PFSK-1 (cell line): ENCODE data around the gene IRX2.

ENCODE experiments used
- FOXP2 ChIP-seq: optimal IDR thresholded peaks from 2 replicates; pipeline ENCODE3; 2011; ENCODE audit warnings: borderline replicate concordance, control low read depth, inconsistent platforms; ENCODE audit not compliant: insufficient read depth; ENCODE audit errors: extremely low read length, extremely low read depth
- POLR2AphosphoS5 ChIP-seq: IDR thresholded peaks from 2 replicates; pipeline ENCODE4 v1.6.1; 2012; ENCODE audit warnings: low read depth, mild to moderate bottlenecking, control low read depth, low read length, moderate library complexity
- REST ChIP-seq, 2 experiments: IDR thresholded peaks; 2 replicates each; pipeline versions ENCODE4 v1.6.1 to v1.8.0; 2011 to 2012; ENCODE audit warnings: low read depth in 2 of 2, low read length in 2 of 2, control low read depth in 1 of 2, inconsistent platforms in 1 of 2, mild to moderate bottlenecking in 1 of 2, moderate library complexity in 1 of 2; ENCODE audit not compliant: insufficient read depth in 1 of 2
- SIN3A ChIP-seq: IDR thresholded peaks from 2 replicates; pipeline ENCODE4 v1.6.1; 2012; ENCODE audit warnings: mild to moderate bottlenecking, low read length, moderate library complexity, borderline replicate concordance; ENCODE audit not compliant: insufficient read depth
- TAF1 ChIP-seq: IDR thresholded peaks from 2 replicates; pipeline ENCODE4 v1.6.1; 2012; ENCODE audit warnings: low read length, control low read depth, borderline replicate concordance; ENCODE audit not compliant: insufficient read depth

GRCh38 chr5:2703615-2704014 lies 47.9 kb downstream of the IRX2 start:
- no peak for TF ChIP-seq REST (IDR thresholded peaks at IDR 0.05; ENCODE audit: insufficient read depth in 1 of 2, low read depth in 2 of 2, low read length in 2 of 2)
- TF ChIP-seq TAF1, result no peak
- no peak for TF ChIP-seq SIN3A
- no peak for TF ChIP-seq POLR2AphosphoS5
- no peak for TF ChIP-seq FOXP2
